ENCODE measurements around the gene TTC21B. TPM values are rescaled to one million over a fixed set of nuclear protein-coding genes. Genes with fewer than 3 reads are reported as not detected.

The TTC21B gene
- total RNA-seq, 4 donors from 2014 or later = 27.6 to 79.2 (median 36.9) TPM

DNA sequence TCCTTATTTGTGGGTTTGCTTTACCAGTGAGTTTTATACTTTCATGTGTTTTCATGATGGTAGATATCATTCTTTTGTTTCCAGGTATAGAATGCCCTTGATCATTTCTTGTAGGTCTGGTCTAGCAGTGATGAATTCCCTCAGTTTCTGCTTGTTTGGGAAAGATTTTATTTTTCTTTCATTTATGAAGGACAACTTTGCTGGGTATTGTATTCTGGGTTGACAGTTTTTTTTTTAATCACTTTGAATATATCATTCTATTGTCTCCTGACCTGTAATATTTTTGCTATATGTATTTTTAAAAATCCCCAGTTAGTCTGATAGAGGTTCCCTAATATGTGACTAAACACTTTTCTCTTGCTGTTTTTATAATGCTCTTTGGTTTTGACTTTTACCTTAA, 101.2 kb downstream of the TTC21B start:
- Histone ChIP-seq H3K27ac (no peak overlapping the region), H3K27me3 (no peaks in the 10 kb centered on the region), H3K4me1 (no peaks in the 10 kb centered on the region), H3K4me3 (no peak overlapping the region), H3K9me3 (peaks cover 0 to 8% of the 10 kb centered on the region in 2 donors), H3K36me3 (no peaks in the 10 kb centered on the region)
- TF ChIP-seq, protein P1, sequence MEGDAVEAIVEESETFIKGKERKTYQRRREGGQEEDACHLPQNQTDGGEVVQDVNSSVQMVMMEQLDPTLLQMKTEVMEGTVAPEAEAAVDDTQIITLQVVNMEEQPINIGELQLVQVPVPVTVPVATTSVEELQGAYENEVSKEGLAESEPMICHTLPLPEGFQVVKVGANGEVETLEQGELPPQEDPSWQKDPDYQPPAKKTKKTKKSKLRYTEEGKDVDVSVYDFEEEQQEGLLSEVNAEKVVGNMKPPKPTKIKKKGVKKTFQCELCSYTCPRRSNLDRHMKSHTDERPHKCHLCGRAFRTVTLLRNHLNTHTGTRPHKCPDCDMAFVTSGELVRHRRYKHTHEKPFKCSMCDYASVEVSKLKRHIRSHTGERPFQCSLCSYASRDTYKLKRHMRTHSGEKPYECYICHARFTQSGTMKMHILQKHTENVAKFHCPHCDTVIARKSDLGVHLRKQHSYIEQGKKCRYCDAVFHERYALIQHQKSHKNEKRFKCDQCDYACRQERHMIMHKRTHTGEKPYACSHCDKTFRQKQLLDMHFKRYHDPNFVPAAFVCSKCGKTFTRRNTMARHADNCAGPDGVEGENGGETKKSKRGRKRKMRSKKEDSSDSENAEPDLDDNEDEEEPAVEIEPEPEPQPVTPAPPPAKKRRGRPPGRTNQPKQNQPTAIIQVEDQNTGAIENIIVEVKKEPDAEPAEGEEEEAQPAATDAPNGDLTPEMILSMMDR (IDR thresholded peaks at IDR 0.05) = no peak
- TF ChIP-seq POLR2A (IDR thresholded peaks at IDR 0.05) = no peak
- DNase-seq = no peak
- intact Hi-C loops (cut with DNase I; ENCODE audit: low total_unique reads) = no loop called here

DNA sequence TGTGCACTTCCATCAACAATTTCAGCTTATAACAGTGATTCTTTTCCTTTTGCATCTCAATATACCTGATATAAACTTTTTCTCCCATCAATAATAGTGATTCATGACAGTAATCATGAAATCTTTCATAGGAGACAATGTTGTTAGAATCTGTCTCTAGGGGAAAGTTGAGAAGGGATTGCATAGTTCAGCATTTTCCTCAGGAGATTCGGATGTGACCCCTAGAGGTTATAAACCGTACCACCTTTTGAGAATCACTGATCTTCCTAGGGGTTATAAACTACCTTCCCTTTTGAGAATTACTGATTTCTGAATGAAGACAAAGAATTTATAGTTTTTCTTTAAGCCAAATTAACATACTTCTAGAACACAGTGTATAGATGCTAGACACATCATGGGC, 106.6 kb downstream of the TTC21B start:
- no peaks in the 10 kb centered on the region for H3K4me1 ChIP-seq
- no peaks in the 10 kb centered on the region for H3K36me3 ChIP-seq
- peaks cover 0 to under 1% of the 10 kb centered on the region in 2 donors for H3K9me3 ChIP-seq
- DNase-seq = no peak
- intact Hi-C loops (cut with DNase I; ENCODE audit: low total_unique reads) = no loop called here
- TF ChIP-seq, protein P1 (IDR thresholded peaks at IDR 0.05) = no peak
- TF ChIP-seq POLR2A (IDR thresholded peaks at IDR 0.05) = no peak
- no peaks in the 10 kb centered on the region for H3K27me3 ChIP-seq
- H3K27ac ChIP-seq = no peak overlapping the region
- no peak overlapping the region for H3K4me3 ChIP-seq

DNA sequence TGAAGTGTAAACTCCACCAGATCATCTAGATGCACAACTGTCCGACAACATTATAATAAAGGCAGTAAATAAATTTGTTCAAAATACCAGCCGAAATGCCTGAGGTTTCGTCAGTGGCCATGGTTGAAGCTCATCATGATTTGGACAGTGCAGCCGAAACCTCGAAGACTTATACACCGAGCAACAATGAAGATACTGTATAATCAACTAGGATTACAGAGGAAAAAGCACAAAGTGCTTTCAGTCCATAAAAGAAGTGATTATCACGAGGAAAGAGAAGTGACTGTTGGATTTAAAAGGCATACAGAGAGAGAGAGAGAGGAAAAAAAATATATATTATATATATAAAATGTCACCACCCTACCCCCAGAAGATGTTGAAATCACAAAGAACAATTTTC, 107.5 kb downstream of the TTC21B start:
- H3K27me3 ChIP-seq = no peaks in the 10 kb centered on the region
- H3K4me1 ChIP-seq = no peaks in the 10 kb centered on the region
- TF ChIP-seq POLR2A (IDR thresholded peaks at IDR 0.05) = no peak
- TF ChIP-seq, protein P1 (IDR thresholded peaks at IDR 0.05) = no peak

DNA sequence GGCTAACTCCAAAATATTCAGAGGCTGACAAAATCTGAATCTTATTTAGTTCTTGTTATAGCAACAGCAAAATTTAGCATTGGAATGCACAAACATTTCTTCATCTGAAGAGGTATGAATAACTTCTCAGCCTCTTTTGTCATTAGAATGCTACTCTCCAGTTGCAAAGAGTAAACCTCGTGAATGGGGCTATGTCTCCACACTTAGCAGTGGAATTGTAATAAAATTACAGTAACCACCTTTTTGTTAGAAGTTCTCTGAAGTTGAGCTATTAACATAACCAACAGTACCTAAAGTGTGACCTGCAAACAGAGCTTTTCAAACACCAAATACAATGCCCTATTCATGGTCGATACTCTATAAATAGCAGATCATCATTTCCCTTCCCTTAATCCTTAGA, 109.4 kb downstream of the TTC21B start:
- no peaks in the 10 kb centered on the region for H3K4me1 ChIP-seq
- intact Hi-C loops (cut with DNase I; ENCODE audit: low total_unique reads) = no loop called here
- TF ChIP-seq, protein P1 (IDR thresholded peaks at IDR 0.05) = no peak
- no peak for TF ChIP-seq POLR2A (IDR thresholded peaks at IDR 0.05)

More for the DNA sequence above, 107.5 kb downstream of the TTC21B start:
- no peaks in the 10 kb centered on the region for H3K36me3 ChIP-seq
- intact Hi-C loops (cut with DNase I; ENCODE audit: low total_unique reads) = no loop called here
- H3K27ac ChIP-seq = no peak overlapping the region
- H3K9me3 ChIP-seq = no peaks in the 10 kb centered on the region
- H3K4me3 ChIP-seq = no peak overlapping the region
- DNase-seq = no peak

DNA sequence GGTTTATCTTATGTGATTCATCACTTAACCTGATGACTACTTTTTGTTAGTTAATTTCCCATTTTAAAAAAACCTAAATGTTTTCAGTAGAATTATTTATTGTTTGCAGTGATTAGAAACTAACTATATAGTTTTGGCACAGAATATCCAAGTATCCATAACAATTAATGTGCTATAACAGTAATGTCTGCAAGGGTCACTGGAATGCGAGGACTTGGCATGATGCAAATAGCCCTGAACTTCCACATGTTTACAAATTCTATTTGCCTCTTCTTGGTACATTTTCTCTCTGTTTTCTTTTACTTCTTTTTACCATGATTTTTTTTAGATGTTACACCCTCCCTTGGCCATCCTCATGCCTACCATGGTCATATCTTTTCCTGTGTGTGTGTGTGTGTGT, 110.2 kb downstream of the TTC21B start:
- H3K27ac ChIP-seq = no peak overlapping the region
- no peak for TF ChIP-seq POLR2A (IDR thresholded peaks at IDR 0.05)
- TF ChIP-seq, protein P1 (IDR thresholded peaks at IDR 0.05) = no peak
- intact Hi-C loops (cut with DNase I; ENCODE audit: low total_unique reads) = no loop called here
- H3K36me3 ChIP-seq = no peaks in the 10 kb centered on the region
- no peaks in the 10 kb centered on the region for H3K9me3 ChIP-seq
- no peaks in the 10 kb centered on the region for H3K4me1 ChIP-seq
- no peak for DNase-seq
- no peak overlapping the region for H3K4me3 ChIP-seq
- no peaks in the 10 kb centered on the region for H3K27me3 ChIP-seq

More for the DNA sequence above, 109.4 kb downstream of the TTC21B start:
- no peak for DNase-seq
- H3K36me3 ChIP-seq = no peaks in the 10 kb centered on the region
- no peak overlapping the region for H3K27ac ChIP-seq
- no peaks in the 10 kb centered on the region for H3K27me3 ChIP-seq
- H3K4me3 ChIP-seq = no peak overlapping the region
- no peaks in the 10 kb centered on the region for H3K9me3 ChIP-seq
